H9 (cell line): Measurements from ENCODE around the gene PDZD2. TPM values are rescaled to one million over a fixed set of nuclear protein-coding genes. Genes with fewer than 3 reads are reported as not detected.

Experiments used
- DNase-seq: peaks from one replicate; pipeline ENCODE4 v3.0.0-alpha.2; 2017
- H2AFZ ChIP-seq: one replicate; pipeline ENCODE4 v1.6.1; 2013; ENCODE audit warnings: mild to moderate bottlenecking, low read length, control low read depth, moderate library complexity
- H2AK5ac ChIP-seq: 2 replicates; pipeline ENCODE4 v1.6.1; 2013; ENCODE audit warnings: low read length, control low read depth, mixed read lengths; ENCODE audit not compliant: insufficient read length
- H2BK120ac ChIP-seq: one replicate; pipeline ENCODE4 v1.6.1; 2013; ENCODE audit warnings: low read depth, mild to moderate bottlenecking, low read length, control low read depth, inconsistent platforms; ENCODE audit not compliant: poor library complexity, severe bottlenecking
- H2BK12ac ChIP-seq: 2 replicates; pipeline ENCODE4 v1.6.1; 2013; ENCODE audit warnings: low read length, control low read depth, mixed read lengths, low read depth; ENCODE audit not compliant: insufficient read length
- H2BK15ac ChIP-seq: 2 replicates; pipeline ENCODE4 v1.6.1; 2013; ENCODE audit warnings: low read depth, low read length, control low read depth
- H2BK20ac ChIP-seq: one replicate; pipeline ENCODE4 v1.6.1; 2013; ENCODE audit warnings: low read depth, mild to moderate bottlenecking, low read length, control low read depth, inconsistent platforms; ENCODE audit not compliant: poor library complexity, severe bottlenecking
- H2BK5ac ChIP-seq: 2 replicates; pipeline ENCODE4 v1.6.1; 2013; ENCODE audit warnings: low read length, control low read depth, mixed read lengths; ENCODE audit not compliant: insufficient read length
- H3K14ac ChIP-seq: 2 replicates; pipeline ENCODE4 v1.6.1; 2013; ENCODE audit warnings: low read length, control low read depth; ENCODE audit not compliant: insufficient read depth
- H3K18ac ChIP-seq: 2 replicates; pipeline ENCODE4 v1.6.1; 2013; ENCODE audit warnings: low read depth, mild to moderate bottlenecking, mixed read lengths, low read length, control low read depth; ENCODE audit not compliant: insufficient read length
- H3K23ac ChIP-seq: 2 replicates; pipeline ENCODE4 v1.6.1; 2013; ENCODE audit warnings: low read length, control low read depth, mixed read lengths, low read depth; ENCODE audit not compliant: insufficient read length
- H3K23me2 ChIP-seq: 2 replicates; pipeline ENCODE4 v1.6.1; 2013; ENCODE audit warnings: low read depth, mild to moderate bottlenecking, mixed read lengths, low read length, control low read depth; ENCODE audit not compliant: insufficient read length, poor library complexity, severe bottlenecking
- H3K27ac ChIP-seq: 2 replicates; pipeline ENCODE4 v1.5.1; 2013; ENCODE audit warnings: low read length, control low read depth, mixed read lengths, low read depth; ENCODE audit not compliant: insufficient read length
- H3K27me3 ChIP-seq: 2 replicates; pipeline ENCODE4 v1.6.1; 2013; ENCODE audit warnings: low read length, control low read depth, inconsistent platforms; ENCODE audit not compliant: insufficient read depth
- H3K4ac ChIP-seq: 2 replicates; pipeline ENCODE4 v1.6.1; 2013; ENCODE audit warnings: low read depth, mild to moderate bottlenecking, control low read depth, inconsistent platforms, low read length, moderate library complexity
- H3K4me1 ChIP-seq: 2 replicates; pipeline ENCODE4 v1.6.1; 2013; ENCODE audit warnings: low read length, control low read depth, inconsistent platforms; ENCODE audit not compliant: insufficient read depth
- H3K4me2 ChIP-seq: 2 replicates; pipeline ENCODE4 v1.6.1; 2013; ENCODE audit warnings: low read length, control low read depth, mixed read lengths; ENCODE audit not compliant: insufficient read length, insufficient read depth
- H3K56ac ChIP-seq: 2 replicates; pipeline ENCODE4 v1.6.1; 2013; ENCODE audit warnings: low read depth, mild to moderate bottlenecking, mixed read lengths, low read length, control low read depth; ENCODE audit not compliant: insufficient read length
- H3K79me1 ChIP-seq: 2 replicates; pipeline ENCODE4 v1.6.1; 2013; ENCODE audit warnings: low read depth, mild to moderate bottlenecking, moderate library complexity, low read length, control low read depth, inconsistent platforms; ENCODE audit not compliant: insufficient read depth, poor library complexity, severe bottlenecking
- H3K79me2 ChIP-seq: 2 replicates; pipeline ENCODE4 v1.6.1; 2013; ENCODE audit warnings: low read length, control low read depth, inconsistent platforms; ENCODE audit not compliant: insufficient read depth
- H3K9ac ChIP-seq: 2 replicates; pipeline ENCODE4 v1.6.1; 2013; ENCODE audit warnings: low read length, control low read depth, mixed read lengths; ENCODE audit not compliant: insufficient read length; ENCODE audit errors: extremely low read depth
- H3K9me3 ChIP-seq: one replicate; pipeline ENCODE4 v1.6.1; 2013; ENCODE audit warnings: low read depth, low read length, inconsistent platforms; ENCODE audit not compliant: control insufficient read depth
- H3T11ph ChIP-seq: one replicate; pipeline ENCODE4 v1.6.1; 2013; ENCODE audit warnings: mild to moderate bottlenecking, low read length, control low read depth, inconsistent platforms
- H4K20me1 ChIP-seq: one replicate; pipeline ENCODE4 v1.6.1; 2013; ENCODE audit not compliant: control insufficient read depth, insufficient read length, insufficient read depth
- H4K5ac ChIP-seq: 2 replicates; pipeline ENCODE4 v1.6.1; 2013; ENCODE audit warnings: low read depth, mild to moderate bottlenecking, mixed read lengths, low read length, control low read depth; ENCODE audit not compliant: insufficient read length
- H4K8ac ChIP-seq: replicated peaks from 2 replicates; pipeline ENCODE4 v1.6.1; 2013; ENCODE audit warnings: low read length, control low read depth, mixed read lengths, low read depth; ENCODE audit not compliant: insufficient read length
- H4K91ac ChIP-seq: 2 replicates; pipeline ENCODE4 v1.6.1; 2013; ENCODE audit warnings: low read depth, mild to moderate bottlenecking, moderate library complexity, mixed read lengths, low read length, control low read depth; ENCODE audit not compliant: insufficient read length
- H3K27ac Mint-ChIP-seq, 3 experiments: 2 replicates in 2 of 3; 3 replicates in 1 of 3; pipeline ENCODE4 v1.8.0; 2020 to 2021; ENCODE audit warnings: mixed read lengths in 3 of 3, mild to moderate bottlenecking in 1 of 3, moderate library complexity in 1 of 3
- H3K27me3 Mint-ChIP-seq: 2 replicates; pipeline ENCODE4 v1.8.0; 2021; ENCODE audit warnings: low read depth, mild to moderate bottlenecking, moderate library complexity, mixed read lengths
- H3K36me3 Mint-ChIP-seq, 3 experiments: 2 replicates in 2 of 3; 3 replicates in 1 of 3; pipeline ENCODE4 v1.8.0; 2020 to 2021; ENCODE audit warnings: low read depth in 3 of 3, mixed read lengths in 3 of 3; ENCODE audit not compliant: insufficient read depth in 1 of 3
- H3K4me1 Mint-ChIP-seq, 2 experiments: 2 replicates each; pipeline ENCODE4 v1.8.0; 2020; ENCODE audit warnings: mixed read lengths in 2 of 2
- H3K4me3 Mint-ChIP-seq, 2 experiments: 2 replicates in 1 of 2; 3 replicates in 1 of 2; pipeline ENCODE4 v1.8.0; 2020 to 2021; ENCODE audit warnings: mild to moderate bottlenecking in 2 of 2, mixed read lengths in 2 of 2, moderate library complexity in 1 of 2
- H3K9me3 Mint-ChIP-seq, 2 experiments: 2 replicates in 1 of 2; 3 replicates in 1 of 2; pipeline ENCODE4 v1.8.0; 2020; ENCODE audit warnings: mild to moderate bottlenecking in 2 of 2, mixed read lengths in 2 of 2, moderate library complexity in 1 of 2
- CTCF ChIP-seq: fragments of 200-600 bp; sonication (generic); conservative IDR thresholded peaks from 3 replicates; pipeline ENCODE4 v1.8.0; 2021; ENCODE audit warnings: antibody characterized with exemption, mild to moderate bottlenecking
- WGBS: extraction: QIAGEN DNeasy Blood & Tissue Kit; methylation state at CpG from one replicate; pipeline ENCODE4 v1.1.7; 2013; ENCODE audit warnings: missing lambda C conversion rate, low lambda C conversion rate, mixed read lengths; ENCODE audit not compliant: insufficient read length; ENCODE audit errors: extremely low coverage; 5-methylcytosine and 5-hydroxymethylcytosine counted together
- total RNA-seq: library from RNA; stranded (reverse); gene quantifications from 2 replicates; pipeline ENCODE4 v1.2.1, GENCODE V29; 2021

The PDZD2 gene
- total RNA-seq, 1 experiment from 2014 or later: 9.9 TPM

GRCh38 chr5:31783731-31784130 lies 144.8 kb downstream of the PDZD2 start:
- Histone ChIP-seq H4K8ac (no peak overlapping the region), H3K23ac (no peak overlapping the region), H3K18ac (no peak overlapping the region), H3K4me1 (no peaks in the 10 kb centered on the region), H3K27me3 (no peaks in the 10 kb centered on the region), H3K27ac (no peak overlapping the region), H2BK5ac (no peak overlapping the region), H2AFZ (no peak overlapping the region), H4K5ac (no peak overlapping the region), H3K9ac (no peak overlapping the region), H3K79me2 (no peaks in the 10 kb centered on the region), H3K4me2 (no peak overlapping the region), H3K56ac (no peak overlapping the region), H2BK20ac (no peak overlapping the region), H3K23me2 (no peaks in the 10 kb centered on the region), H4K20me1 (no peaks in the 10 kb centered on the region), H2BK120ac (no peak overlapping the region), H2BK12ac (no peak overlapping the region), H3T11ph (no peak overlapping the region), H4K91ac (no peak overlapping the region), H2BK15ac (no peak overlapping the region), H3K9me3 (no peaks in the 10 kb centered on the region), H2AK5ac (no peak overlapping the region), H3K4ac (no peak overlapping the region), H3K14ac (no peak overlapping the region), H3K79me1 (no peaks in the 10 kb centered on the region)
- Mint-ChIP-seq H3K36me3 (peaks cover 0 to 4% (median 0%) of the 10 kb centered on the region in 3 experiments; a peak in 1 of 7 replicates), H3K9me3 (peaks cover 0 to 4% of the 10 kb centered on the region in 2 experiments; a peak in 2 of 5 replicates), H3K4me3 (no peak overlapping the region), H3K4me1 (peaks cover 10 to 11% of the 10 kb centered on the region in 2 experiments), H3K27me3 (no peaks in the 10 kb centered on the region; the same call in 1 of the 2 replicates), H3K27ac (no peak overlapping the region; a peak in 1 of 7 replicates)
- no CpG with 5 or more reads among the region's 8 CpGs for WGBS
- no peak for DNase-seq
- no peak for TF ChIP-seq CTCF
